Endothelial cell of umbilical vein (primary cell): ENCODE measurements around the gene ST8SIA6. TPM values are rescaled to one million over a fixed set of nuclear protein-coding genes. Genes with fewer than 3 reads are reported as not detected.

ENCODE experiments used
- BruUV-seq: library from RNA; stranded (reverse); fragments of 400-500 nt; replicated peaks from 2 replicates; lab custom pipeline; 2021; lab: Mats Ljungman, UMichigan
- CTCF ChIA-PET: fragments of 300-600, 350-600 bp; sonication (Branson Sonifier 250); formaldehyde crosslinking; loops from one replicate; lab custom pipeline; 2021; ENCODE audit warnings: antibody characterized with exemption, inconsistent platforms; lab: Charles Lee
- POLR2A ChIA-PET: fragments of 300-600, 350-600 bp; sonication (Branson Sonifier 250); formaldehyde crosslinking; loops from one replicate; lab custom pipeline; 2021; ENCODE audit warnings: antibody characterized with exemption, inconsistent platforms; lab: Charles Lee
- DNase-seq: peaks from one replicate; pipeline ENCODE4 v3.0.0-alpha.2; 2011; ENCODE audit warnings: low read depth, low spot score
- FAIRE-seq: peaks from 2 replicates; lab custom pipeline; 2011; peaks lifted over from hg19 to GRCh38; lab: Jason Lieb, UNC
- H2AFZ ChIP-seq: 2 replicates; pipeline ENCODE4 v1.6.0; 2012; ENCODE audit warnings: low read depth, low read length, control low read depth, inconsistent platforms
- H3K27ac ChIP-seq: 2 replicates; pipeline ENCODE4 v1.5.1; 2011; ENCODE audit warnings: low read depth, mild to moderate bottlenecking, control low read depth, low read length, moderate library complexity; ENCODE audit not compliant: insufficient read depth
- H3K27me3 ChIP-seq, 2 experiments: 2 replicates each; pipeline versions ENCODE4 v1.6.0 to v1.6.1; 2011; ENCODE audit warnings: low read length in 2 of 2, mixed read lengths in 1 of 2; ENCODE audit not compliant: control insufficient read depth in 2 of 2, insufficient read depth in 2 of 2
- H3K36me3 ChIP-seq, 2 experiments: 2 replicates in 1 of 2; 3 replicates in 1 of 2; pipeline ENCODE4 v1.5.1; 2011; ENCODE audit warnings: low read length in 2 of 2, mild to moderate bottlenecking in 1 of 2, moderate library complexity in 1 of 2; ENCODE audit not compliant: control insufficient read depth in 2 of 2, insufficient read depth in 2 of 2; ENCODE audit errors: extremely low read depth in 1 of 2
- H3K4me1 ChIP-seq: 3 replicates; pipeline ENCODE4 v1.5.1; 2011; ENCODE audit warnings: mild to moderate bottlenecking, low read length; ENCODE audit not compliant: control insufficient read depth, insufficient read depth; ENCODE audit errors: extremely low read depth
- H3K4me2 ChIP-seq: 2 replicates; pipeline ENCODE4 v1.6.1; 2011; ENCODE audit warnings: low read length, control low read depth, mixed read lengths; ENCODE audit not compliant: insufficient read depth
- H3K4me3 ChIP-seq, 3 experiments: fragments of 200-600 bp in 1 of 3; sonication (generic), shearing (Covaris generic) in 1 of 3; replicated peaks in 1 of 3; 2 replicates each; pipeline ENCODE4 v1.5.1; 2011 to 2016; ENCODE audit warnings: control low read depth in 3 of 3, low read length in 3 of 3, mild to moderate bottlenecking in 2 of 3, inconsistent platforms in 1 of 3, low read depth in 1 of 3, moderate library complexity in 1 of 3; ENCODE audit not compliant: insufficient read depth in 1 of 3
- H3K79me2 ChIP-seq: 2 replicates; pipeline ENCODE4 v1.6.0; 2012; ENCODE audit warnings: low read length, inconsistent platforms; ENCODE audit not compliant: control insufficient read depth, insufficient read depth
- H3K9ac ChIP-seq: replicated peaks from 2 replicates; pipeline ENCODE3; 2011; ENCODE audit warnings: low read length, control low read depth; ENCODE audit not compliant: insufficient read depth; ENCODE audit errors: extremely low read depth
- H3K9me1 ChIP-seq: replicated peaks from 3 replicates; pipeline ENCODE4 v1.6.0; 2011; ENCODE audit warnings: mild to moderate bottlenecking, low read length; ENCODE audit not compliant: control insufficient read depth, insufficient read depth; ENCODE audit errors: extremely low read depth
- H3K9me3 ChIP-seq: replicated peaks from 2 replicates; pipeline ENCODE4 v1.5.1; 2012; ENCODE audit warnings: low read length, inconsistent platforms; ENCODE audit not compliant: control insufficient read depth, insufficient read depth
- H4K20me1 ChIP-seq: replicated peaks from 2 replicates; pipeline ENCODE3; 2011; ENCODE audit warnings: mild to moderate bottlenecking, low read length; ENCODE audit not compliant: control insufficient read depth, insufficient read depth; ENCODE audit errors: extremely low read depth
- EZH2 ChIP-seq: IDR thresholded peaks from 2 replicates; pipeline ENCODE4 v1.6.1; 2012; ENCODE audit warnings: borderline replicate concordance, low read depth, mild to moderate bottlenecking, moderate library complexity, low read length, inconsistent platforms; ENCODE audit not compliant: severe bottlenecking
- FOS ChIP-seq: IDR thresholded peaks from 2 replicates; pipeline ENCODE4 v1.6.1; 2011; ENCODE audit warnings: mild to moderate bottlenecking, low read length, moderate library complexity, borderline replicate concordance; ENCODE audit not compliant: insufficient read depth
- GATA2 ChIP-seq: IDR thresholded peaks from 2 replicates; pipeline ENCODE4 v1.7.0; 2011; ENCODE audit warnings: low read depth, mild to moderate bottlenecking, moderate library complexity, mixed read lengths, low read length; ENCODE audit not compliant: insufficient read length, insufficient read depth
- JUN ChIP-seq: IDR thresholded peaks from 2 replicates; pipeline ENCODE4 v1.6.1; 2011; ENCODE audit warnings: borderline replicate concordance, low read depth; ENCODE audit not compliant: insufficient read length, insufficient read depth
- MAX ChIP-seq: IDR thresholded peaks from 2 replicates; pipeline ENCODE4 v1.6.1; 2011; ENCODE audit not compliant: insufficient read depth, insufficient read length
- MYC ChIP-seq: IDR thresholded peaks from one replicate; pipeline ENCODE4 v1.6.1; 2011; ENCODE audit warnings: mild to moderate bottlenecking, low read depth, low read length
- POLR2A ChIP-seq: IDR thresholded peaks from 2 replicates; pipeline ENCODE4 v1.6.1; 2012; ENCODE audit warnings: low read depth, mild to moderate bottlenecking, control low read depth, low read length
- POLR2AphosphoS5 ChIP-seq: IDR thresholded peaks from 2 replicates; pipeline ENCODE4 v1.6.1; 2012; ENCODE audit warnings: low read depth, mild to moderate bottlenecking, control low read depth, low read length, moderate library complexity; ENCODE audit not compliant: insufficient read depth
- dilution Hi-C: fragments of 300-500 bp; cut with MboI; formaldehyde crosslinking; loops from one replicate; pipeline ENCODE4 v1.15.0; 2019; ENCODE audit warnings: low sequenced_read_pairs; ENCODE audit not compliant: extremely low pct_ligation_motif_present
- intact Hi-C: fragments of 100-400 bp; cut with micrococcal nuclease; formaldehyde crosslinking; loops from one replicate; pipeline ENCODE4 v1.10.0; 2022
- polyA plus RNA-seq, 4 experiments: library from polyadenylated mRNA; depleted of rRNA in 3 of 4; stranded (reverse) in 3 of 4; unstranded in 1 of 4; fragments of >200 nt; gene quantifications; 2 replicates each; pipeline versions ENCODE4 v1.2.1 to v1.2.3, GENCODE V29; 2011 to 2012; ENCODE audit warnings: missing spikeins in 1 of 4
- total RNA-seq: library from RNA; stranded (reverse); gene quantifications from 2 replicates; pipeline ENCODE4 v1.2.3, GENCODE V29; 2021
- TF ChIP-seq, protein P1 (sequence below), 2 donors: IDR thresholded peaks; 1 replicate in 1 of 2; 2 replicates in 1 of 2; pipeline ENCODE4 v1.5.1; 2011; ENCODE audit warnings: low read length in 2 of 2, mild to moderate bottlenecking in 2 of 2, moderate library complexity in 2 of 2, control low read depth in 1 of 2, inconsistent platforms in 1 of 2, low read depth in 1 of 2; ENCODE audit not compliant: insufficient read depth in 1 of 2; ENCODE audit errors: extremely low read depth in 1 of 2

ST8SIA6 gene
- total and polyA plus RNA-seq, 2 donors (not counting 3 experiments of a cell fraction or from before 2014, with no cell fraction given), result 0.40 to 0.51 TPM

GRCh38 chr10:17273403-17273802, 181.0 kb downstream of the ST8SIA6 start:
- Histone ChIP-seq H2AFZ (no peak overlapping the region), H3K9me3 (no peaks in the 10 kb centered on the region), H3K36me3 (no peaks in the 10 kb centered on the region), H3K9ac (no peak overlapping the region), H3K4me3 (no peak overlapping the region), H3K4me2 (no peak overlapping the region), H3K27ac (no peak overlapping the region), H4K20me1 (no peaks in the 10 kb centered on the region), H3K9me1 (no peaks in the 10 kb centered on the region), H3K4me1 (no peaks in the 10 kb centered on the region), H3K79me2 (no peaks in the 10 kb centered on the region), H3K27me3 (peaks cover 0 to 4% of the 10 kb centered on the region in 2 experiments)
- no peak for FAIRE-seq
- POLR2A ChIA-PET, result no interaction called here
- intact Hi-C loops, result no loop called here
- dilution Hi-C loops, result no loop called here
- CTCF ChIA-PET, result no interaction called here
- BruUV-seq, result no TSS peak
- no peak for DNase-seq
- TF ChIP-seq FOS (peak; percentile 25), POLR2A (no peak)

- Histone ChIP-seq H2AFZ (no peak overlapping the region), H3K4me2 (no peak overlapping the region), H3K27me3 (peaks cover 1 to 11% of the 10 kb centered on the region in 2 experiments), H3K4me3 (no peak overlapping the region), H3K79me2 (no peaks in the 10 kb centered on the region), H4K20me1 (no peaks in the 10 kb centered on the region), H3K4me1 (no peaks in the 10 kb centered on the region), H3K9me3 (no peaks in the 10 kb centered on the region), H3K27ac (no peak overlapping the region), H3K9me1 (no peaks in the 10 kb centered on the region), H3K36me3 (no peaks in the 10 kb centered on the region), H3K9ac (no peak overlapping the region)
- no TSS peak for BruUV-seq
- dilution Hi-C loops, result no loop called here
- FAIRE-seq (no peak), DNase-seq (no peak)
- TF ChIP-seq EZH2, result no peak
- TF ChIP-seq MYC, result no peak
- TF ChIP-seq POLR2A, result no peak
- TF ChIP-seq GATA2, result no peak
- TF ChIP-seq JUN, result no peak
- no peak for TF ChIP-seq POLR2AphosphoS5
- no peak for TF ChIP-seq FOS
- TF ChIP-seq, protein P1, sequence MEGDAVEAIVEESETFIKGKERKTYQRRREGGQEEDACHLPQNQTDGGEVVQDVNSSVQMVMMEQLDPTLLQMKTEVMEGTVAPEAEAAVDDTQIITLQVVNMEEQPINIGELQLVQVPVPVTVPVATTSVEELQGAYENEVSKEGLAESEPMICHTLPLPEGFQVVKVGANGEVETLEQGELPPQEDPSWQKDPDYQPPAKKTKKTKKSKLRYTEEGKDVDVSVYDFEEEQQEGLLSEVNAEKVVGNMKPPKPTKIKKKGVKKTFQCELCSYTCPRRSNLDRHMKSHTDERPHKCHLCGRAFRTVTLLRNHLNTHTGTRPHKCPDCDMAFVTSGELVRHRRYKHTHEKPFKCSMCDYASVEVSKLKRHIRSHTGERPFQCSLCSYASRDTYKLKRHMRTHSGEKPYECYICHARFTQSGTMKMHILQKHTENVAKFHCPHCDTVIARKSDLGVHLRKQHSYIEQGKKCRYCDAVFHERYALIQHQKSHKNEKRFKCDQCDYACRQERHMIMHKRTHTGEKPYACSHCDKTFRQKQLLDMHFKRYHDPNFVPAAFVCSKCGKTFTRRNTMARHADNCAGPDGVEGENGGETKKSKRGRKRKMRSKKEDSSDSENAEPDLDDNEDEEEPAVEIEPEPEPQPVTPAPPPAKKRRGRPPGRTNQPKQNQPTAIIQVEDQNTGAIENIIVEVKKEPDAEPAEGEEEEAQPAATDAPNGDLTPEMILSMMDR (IDR thresholded peaks at IDR 0.05; ENCODE audit: extremely low read depth in 1 of 2, insufficient read depth in 1 of 2, low read depth in 1 of 2, low read length in 2 of 2), result no peak
- no peak for TF ChIP-seq MAX
- ChIA-PET CTCF (no interaction called here), POLR2A (no interaction called here)
- intact Hi-C loops, result no loop called here
Observed at GRCh38 chr10:17272648-17273047, 181.7 kb downstream of the ST8SIA6 start.
